ENCODE measurements around the gene ELMO2.

ELMO2 gene

DNA sequence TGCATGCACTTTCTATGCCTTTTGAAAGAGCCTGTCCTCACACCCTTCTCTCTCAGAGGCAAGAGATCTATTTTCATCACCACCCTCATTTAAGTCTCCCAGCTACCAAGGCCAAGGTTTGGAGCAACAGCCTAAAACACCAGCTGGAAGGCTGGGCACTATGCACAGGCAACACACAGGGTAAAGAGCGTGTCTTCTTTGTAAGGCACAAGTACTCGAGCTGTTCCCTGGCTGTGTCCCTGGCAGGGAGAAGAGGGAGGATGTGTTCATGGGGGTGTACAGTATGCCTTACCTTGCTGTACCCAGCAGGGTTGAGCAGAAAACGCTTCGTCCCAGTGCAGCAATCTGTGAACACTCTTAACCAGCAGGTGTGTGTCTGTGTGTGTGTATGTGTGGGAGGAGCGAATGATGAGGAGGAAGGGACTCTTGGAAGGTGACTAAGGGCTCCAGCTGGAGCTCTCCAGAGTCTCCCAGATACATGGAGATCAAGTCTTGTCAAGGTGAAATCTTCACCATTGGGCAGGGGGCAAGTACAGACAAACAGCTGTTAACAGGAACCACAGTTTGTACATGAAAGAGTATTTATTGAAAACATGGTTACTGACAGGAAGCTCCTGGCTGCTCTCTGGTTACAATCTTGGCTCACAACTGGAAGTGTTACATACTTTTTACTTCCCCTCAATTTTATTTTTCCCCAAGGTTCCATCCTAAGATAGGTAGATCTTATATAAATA is 40.8 kb downstream of the ELMO2 start:
- DNase-seq, result peak; percentile 33

DNA sequence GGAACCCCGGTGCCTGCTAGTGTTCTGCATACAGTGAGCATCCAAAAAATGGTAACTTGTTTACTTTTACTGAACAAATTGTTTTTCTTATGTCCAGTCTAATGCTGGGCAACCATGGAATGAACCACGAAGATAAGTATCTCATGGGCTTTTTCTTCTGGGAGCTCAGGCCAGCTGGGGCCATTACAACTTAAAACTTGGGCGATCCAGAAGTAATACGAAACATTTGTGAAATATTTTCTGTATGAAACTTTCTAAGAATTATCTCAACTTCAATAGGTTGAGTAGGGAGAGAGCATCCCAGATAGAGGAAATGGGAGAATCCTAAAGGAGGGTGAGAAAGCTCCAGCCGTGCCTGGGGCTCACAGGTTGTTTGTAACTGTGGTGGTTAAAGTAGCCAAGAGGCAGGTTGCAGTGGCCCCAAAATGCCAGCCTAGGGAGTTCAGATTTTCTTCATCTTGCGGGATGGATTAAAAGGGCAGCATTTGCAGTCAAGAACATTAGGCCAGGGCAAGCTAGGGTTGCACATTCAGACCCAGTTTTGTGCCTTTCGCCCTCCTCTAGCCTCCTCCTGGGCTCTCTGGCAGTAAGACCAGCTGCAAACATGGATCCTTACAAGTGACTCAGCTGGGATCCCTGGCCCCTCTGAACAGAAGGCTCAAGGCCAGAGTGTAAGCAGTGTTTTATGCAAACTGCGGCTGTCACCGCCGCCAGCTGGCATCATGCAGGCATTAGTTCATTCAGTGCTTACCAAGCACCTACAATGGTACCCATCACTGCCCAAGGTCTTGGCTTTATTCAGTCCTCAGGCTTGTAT is 41.5 kb downstream of the ELMO2 start:
- DNase-seq, result no peak

- peak; percentile 89 for DNase-seq
Measured at GRCh38 chr20:46363874-46364669, 42.3 kb downstream of the ELMO2 start.

DNA sequence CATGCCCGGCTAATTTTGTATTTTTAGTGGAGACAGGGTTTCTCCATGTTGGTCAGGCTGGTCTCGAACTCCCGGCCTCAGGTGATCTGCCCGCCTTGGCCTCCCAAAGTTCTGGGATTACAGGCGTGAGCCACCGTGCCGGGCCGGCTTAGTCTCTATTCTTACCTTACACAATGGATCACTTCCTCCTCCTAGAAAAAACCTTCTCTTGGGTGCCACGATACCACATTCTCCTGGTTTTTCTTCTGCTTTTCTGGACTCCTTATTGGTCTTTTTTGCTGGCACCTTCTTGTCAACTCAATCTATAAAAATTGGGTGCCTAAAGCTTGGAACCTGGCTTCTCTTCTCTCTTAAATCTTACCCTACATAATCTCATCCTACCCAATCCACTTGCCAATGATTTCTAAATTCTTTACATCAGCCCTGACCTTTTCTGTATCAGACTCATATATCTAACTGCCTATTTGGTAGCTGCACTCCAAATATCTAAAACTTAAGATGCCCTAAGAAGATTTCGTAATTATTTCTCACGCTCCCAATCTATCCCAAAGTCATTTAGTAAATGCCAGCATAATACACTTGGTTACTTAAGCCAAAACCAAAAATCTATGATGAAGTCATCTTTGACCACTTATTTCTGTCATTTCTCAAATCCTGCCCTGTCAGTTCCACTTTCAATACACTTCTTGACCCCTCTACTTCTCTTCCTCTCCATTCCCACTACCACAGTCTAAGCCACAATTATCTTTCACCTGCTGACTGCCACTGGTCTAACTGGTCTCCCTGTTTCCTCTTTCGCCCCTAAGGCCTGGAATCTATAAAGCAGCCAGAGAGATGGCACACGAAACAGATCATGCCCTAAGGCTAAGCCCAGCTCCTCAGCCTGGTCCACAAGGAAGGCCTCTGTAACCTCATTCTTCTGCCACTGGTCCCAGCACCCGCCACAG is 43.2 kb downstream of the ELMO2 start:
- DNase-seq, result no peak

GRCh38 chr20:46361811-46362210 is 44.6 kb downstream of the ELMO2 start:
- DNase-seq, result no peak

DNA sequence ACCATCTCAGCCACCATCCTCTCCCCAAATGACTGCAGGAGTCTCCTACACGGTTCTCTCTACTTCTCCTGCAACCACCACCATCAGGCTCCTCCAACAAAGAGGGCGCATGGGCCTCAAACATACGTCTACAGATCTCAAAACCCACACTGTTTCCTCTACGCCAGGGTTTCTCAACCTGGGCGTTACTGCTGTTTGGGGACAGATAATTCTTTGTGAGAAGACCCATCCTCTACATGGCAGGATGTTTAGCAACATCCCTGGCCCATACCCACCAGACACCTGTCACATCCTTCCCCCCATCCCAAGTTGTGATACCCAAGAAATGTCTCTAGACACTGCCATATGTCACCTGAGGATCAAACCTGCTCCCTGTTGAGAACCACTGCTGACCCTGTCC is 45.0 kb downstream of the ELMO2 start:
- DNase-seq, result peak; percentile 63

- DNase-seq, result no peak
Measured at GRCh38 chr20:46359233-46359751, 47.1 kb downstream of the ELMO2 start.

- no peak for DNase-seq
Measured at GRCh38 chr20:46358346-46359058, 47.9 kb downstream of the ELMO2 start.

- DNase-seq, result no peak
Measured at GRCh38 chr20:46357030-46357514, 49.3 kb downstream of the ELMO2 start.

- no peak for DNase-seq
Measured at GRCh38 chr20:46356195-46357029, 50.0 kb downstream of the ELMO2 start.

DNA sequence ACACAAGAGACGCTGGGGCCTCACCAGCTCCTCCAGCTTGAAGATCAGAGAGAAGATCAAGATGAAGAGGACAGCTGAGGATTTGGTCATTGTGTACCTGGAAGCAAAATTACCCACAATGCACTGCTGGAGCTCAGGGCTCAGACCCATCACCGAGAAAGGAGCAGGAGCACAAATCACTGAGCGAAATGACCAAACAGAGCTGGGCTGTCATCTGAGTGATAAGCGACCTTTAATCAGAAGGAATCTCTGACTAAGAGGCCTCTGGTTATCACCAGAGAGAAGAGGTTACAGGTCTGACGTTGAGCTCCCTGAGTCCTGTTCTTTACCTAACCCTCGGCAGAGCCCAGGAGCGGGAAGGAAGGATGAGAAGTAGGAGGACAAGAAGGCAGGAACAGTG is 50.6 kb downstream of the ELMO2 start:
- no peak for DNase-seq

DNA sequence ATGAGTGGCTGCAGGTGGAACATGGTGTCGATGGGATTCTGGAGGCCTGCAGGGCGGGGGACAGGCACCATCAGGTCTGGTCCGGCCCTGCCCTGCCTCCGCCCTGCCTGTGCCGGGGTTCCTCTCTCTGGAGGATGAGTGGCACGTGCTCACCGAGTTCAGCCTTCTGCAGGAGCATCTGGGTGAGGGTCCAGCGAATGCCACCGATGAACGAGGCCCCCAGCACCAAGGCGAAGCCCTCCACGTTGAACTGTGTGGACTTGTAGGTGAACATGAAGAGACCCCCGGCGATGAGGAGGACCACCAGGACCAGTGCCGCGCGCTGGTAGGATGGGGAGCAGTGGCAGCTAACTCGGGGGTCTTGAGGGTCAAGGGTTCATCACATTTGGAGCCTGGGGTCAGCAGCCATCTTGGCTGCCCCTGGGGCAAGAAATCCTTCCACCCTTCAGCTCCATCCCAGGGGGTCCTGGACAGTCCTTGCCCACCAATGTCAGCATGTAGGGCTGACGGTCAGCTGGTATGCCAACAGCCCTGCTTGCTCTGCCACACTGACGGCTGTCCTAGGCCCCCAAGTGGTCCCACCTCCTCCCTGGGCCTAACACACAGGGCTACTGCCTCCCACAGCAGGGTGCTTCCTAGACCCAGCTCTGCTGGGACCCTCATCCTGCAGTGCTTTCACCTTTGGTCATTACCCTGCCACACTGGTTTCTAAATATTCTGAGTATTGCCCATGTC is 51.3 kb downstream of the ELMO2 start:
- DNase-seq, result no peak

- DNase-seq, result no peak
Measured at GRCh38 chr20:46354207-46354555, 52.2 kb downstream of the ELMO2 start.

DNA sequence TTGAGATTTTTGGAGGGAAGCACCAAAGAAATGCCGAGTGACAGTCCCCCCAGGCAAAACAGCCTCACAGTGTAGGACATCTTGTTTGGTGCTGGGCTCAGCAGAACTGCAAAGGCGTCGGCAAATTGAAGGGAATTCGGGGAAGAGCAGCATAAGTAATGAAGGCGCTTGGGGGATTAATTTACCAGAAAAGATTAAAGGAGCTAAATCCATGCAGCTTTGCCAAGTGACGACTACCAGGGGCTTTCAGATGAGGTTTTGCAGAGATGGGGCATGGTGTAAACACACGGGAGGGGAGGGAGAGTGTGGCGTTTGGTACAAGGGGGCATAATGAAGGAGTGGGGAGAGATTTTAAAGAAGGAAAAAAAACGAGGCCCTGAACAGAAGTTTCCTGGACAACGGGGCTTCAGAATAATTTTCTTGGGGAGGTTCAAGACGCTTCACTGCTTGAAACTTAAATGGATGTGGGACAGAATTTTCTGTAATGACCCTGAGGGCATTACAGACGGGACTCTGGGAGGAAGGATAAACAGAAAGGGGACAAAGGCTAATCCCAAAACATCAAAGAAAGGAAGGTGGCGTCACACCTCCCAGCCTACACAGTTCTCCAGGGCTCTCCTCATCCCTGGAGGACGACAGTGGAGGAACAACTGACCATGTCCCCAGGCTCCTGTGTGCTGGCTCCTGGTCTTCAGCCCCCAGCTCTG is 52.8 kb downstream of the ELMO2 start:
- no peak for DNase-seq

GRCh38 chr20:46352370-46352938 is 54.0 kb downstream of the ELMO2 start:
- DNase-seq, result no peak

GRCh38 chr20:46351357-46352058 is 54.9 kb downstream of the ELMO2 start:
- DNase-seq, result no peak

GRCh38 chr20:46350986-46351267 is 55.5 kb downstream of the ELMO2 start:
- no peak for DNase-seq
